ENCODE results near the gene POLR2A.

GRCh38 chr17:7495906-7496434, 11.8 kb downstream of the POLR2A start:
- TF ChIP-seq POLR2AphosphoS5 (IDR thresholded peaks at IDR 0.05) (no peak), CTCF (IDR thresholded peaks at IDR 0.05; ENCODE audit: poor library complexity, severe bottlenecking) (no peak), TAF1 (IDR thresholded peaks at IDR 0.05; ENCODE audit: low read depth) (no peak), EZH2 (IDR thresholded peaks at IDR 0.05; ENCODE audit: borderline replicate concordance, insufficient read depth, low read length, poor library complexity, severe bottlenecking) (no peak), EP300 (conservative IDR thresholded peaks at IDR 0.05; ENCODE audit: poor library complexity, severe bottlenecking) (no peak)

All from neural cell (in vitro differentiated cells).